NCI-H82 treated with DMSO at 0.1 percent for 48 hours (cell line): Measurements from ENCODE around the gene GDI2.
"Not testable (repeated sequence)": the region's sequence is repeated elsewhere in the genome, so short reads cannot be mapped to it uniquely, and the experiment has no call there.

ENCODE experiments used
- DNase-seq: peaks from one replicate; lab custom pipeline; 2025; ENCODE audit not compliant: unreplicated experiment; lab: John Stamatoyannopoulos, UW

Gene GDI2

GRCh38 chr10:5828725-5829124 lies 15.5 kb upstream of the GDI2 start:
- DNase-seq = no peak

GRCh38 chr10:5827841-5828240 lies 14.6 kb upstream of the GDI2 start:
- no peak for DNase-seq

- not testable (repeated sequence) for DNase-seq
These were observed 13.3 kb upstream of the GDI2 start for GRCh38 chr10:5826511-5826910.

- DNase-seq = no peak
These were observed 5.7 kb upstream of the GDI2 start for GRCh38 chr10:5818894-5819293.

- DNase-seq = no peak
These were observed 4.8 kb upstream of the GDI2 start for GRCh38 chr10:5818048-5818331.

GRCh38 chr10:5817322-5818047 lies 4.3 kb upstream of the GDI2 start:
- DNase-seq = no peak

GRCh38 chr10:5816170-5816569 lies 2.9 kb upstream of the GDI2 start:
- no peak for DNase-seq

GRCh38 chr10:5814110-5815107 lies 1.2 kb upstream of the GDI2 start:
- DNase-seq = no peak

- no peak for DNase-seq
These were observed 218 bp downstream of the GDI2 start for GRCh38 chr10:5813091-5813340.

GRCh38 chr10:5812283-5813090 lies 747 bp downstream of the GDI2 start:
- DNase-seq = no peak

GRCh38 chr10:5811387-5811821 lies 1.8 kb downstream of the GDI2 start:
- peak; percentile 17 for DNase-seq

GRCh38 chr10:5810225-5810624 lies 3.0 kb downstream of the GDI2 start:
- DNase-seq = no peak

- no peak for DNase-seq
These were observed 3.6 kb downstream of the GDI2 start for GRCh38 chr10:5809527-5810154.

GRCh38 chr10:5808783-5809392 lies 4.3 kb downstream of the GDI2 start:
- not testable (repeated sequence) for DNase-seq

- DNase-seq = no peak
These were observed 6.5 kb downstream of the GDI2 start for GRCh38 chr10:5806745-5807144.

GRCh38 chr10:5805711-5806110 lies 7.5 kb downstream of the GDI2 start:
- DNase-seq = no peak

- DNase-seq = no peak
These were observed 8.0 kb downstream of the GDI2 start for GRCh38 chr10:5805260-5805659.

- DNase-seq = no peak
These were observed 8.8 kb downstream of the GDI2 start for GRCh38 chr10:5804386-5804785.

GRCh38 chr10:5800782-5801181 lies 12.5 kb downstream of the GDI2 start:
- DNase-seq = no peak

- DNase-seq = no peak
These were observed 19.0 kb downstream of the GDI2 start for GRCh38 chr10:5794236-5794635.

GRCh38 chr10:5789626-5790025 lies 23.6 kb downstream of the GDI2 start:
- no peak for DNase-seq
